A673 (cell line): ENCODE results near the gene AIFM2. TPM values are rescaled to one million over a fixed set of nuclear protein-coding genes. Genes with fewer than 3 reads are reported as not detected.
A peak's percentile ranks its signal among the peaks of the same experiment; 100 is the strongest.

ENCODE experiments used
- BruUV-seq: library from RNA; stranded (reverse); fragments of 400-500 nt; replicated peaks from 2 replicates; lab custom pipeline; 2021; lab: Mats Ljungman, UMichigan
- CTCF ChIA-PET: fragments of 300-600 bp; sonication (Branson Sonifier 250); formaldehyde crosslinking; loops from one replicate; lab custom pipeline; 2022; ENCODE audit warnings: antibody characterized with exemption; lab: Charles Lee
- POLR2A ChIA-PET: fragments of 300-600 bp; sonication (Branson Sonifier 250); formaldehyde crosslinking; loops from one replicate; lab custom pipeline; 2022; ENCODE audit warnings: antibody characterized with exemption; ENCODE audit not compliant: low non-redundant PET; lab: Charles Lee
- DNase-seq: peaks from one replicate; pipeline ENCODE4 v3.0.0-alpha.2; 2015; ENCODE audit warnings: low spot score
- H3K27ac ChIP-seq: fragments of 200-600 bp; sonication (generic); 2 replicates; pipeline ENCODE4 v1.5.1; 2016; ENCODE audit warnings: mixed run types, low read depth, mild to moderate bottlenecking, mixed read lengths, antibody characterized with exemption, low read length; ENCODE audit not compliant: poor library complexity, severe bottlenecking
- H3K27me3 ChIP-seq: fragments of 200-600 bp; sonication (generic); replicated peaks from 2 replicates; pipeline ENCODE4 v1.6.1; 2017; ENCODE audit warnings: mixed run types, low read depth, mild to moderate bottlenecking, mixed read lengths, antibody characterized with exemption, low read length; ENCODE audit not compliant: insufficient read depth, poor library complexity
- H3K36me3 ChIP-seq: fragments of 200-600 bp; sonication (generic); 2 replicates; pipeline ENCODE4 v1.6.1; 2016; ENCODE audit warnings: mixed run types, mild to moderate bottlenecking, mixed read lengths, antibody characterized with exemption, low read length; ENCODE audit not compliant: insufficient read depth, poor library complexity, severe bottlenecking
- H3K4me1 ChIP-seq: fragments of 200-600 bp; sonication (generic); 2 replicates; pipeline ENCODE4 v1.6.1; 2017; ENCODE audit warnings: mixed run types, mild to moderate bottlenecking, mixed read lengths, antibody characterized with exemption, low read length; ENCODE audit not compliant: insufficient read depth, poor library complexity, severe bottlenecking
- H3K4me3 ChIP-seq: fragments of 200-600 bp; sonication (generic); 2 replicates; pipeline ENCODE4 v1.5.1; 2016; ENCODE audit warnings: low read depth, mixed run types, mild to moderate bottlenecking, mixed read lengths, low read length; ENCODE audit not compliant: poor library complexity, severe bottlenecking
- H3K9me3 ChIP-seq: fragments of 200-600 bp; sonication (generic); 2 replicates; pipeline ENCODE4 v1.6.1; 2016; ENCODE audit warnings: mixed run types, low read depth, mild to moderate bottlenecking, mixed read lengths, antibody characterized with exemption, low read length; ENCODE audit not compliant: poor library complexity, severe bottlenecking
- CTCF ChIP-seq: fragments of 300-800, 200-600 bp; sonication (generic); conservative IDR thresholded peaks from 2 replicates; pipeline ENCODE4 v1.5.1; 2017; ENCODE audit warnings: low read depth, mild to moderate bottlenecking, antibody characterized with exemption, low read length, moderate library complexity, mixed read lengths
- EZH2 ChIP-seq: fragments of 200-600 bp; sonication (generic); IDR thresholded peaks from 2 replicates; pipeline ENCODE4 v1.6.1; 2017; ENCODE audit warnings: borderline replicate concordance, low read depth, mild to moderate bottlenecking, mixed read lengths, antibody characterized with exemption, low read length; ENCODE audit not compliant: poor library complexity, severe bottlenecking
- intact Hi-C: fragments of 100-400 bp; cut with micrococcal nuclease; formaldehyde crosslinking; loops from one replicate; pipeline ENCODE4 v1.10.0; 2022; ENCODE audit not compliant: unreplicated experiment
- total RNA-seq: library from RNA; stranded (reverse); gene quantifications from 2 replicates; pipeline ENCODE4 v1.2.3, GENCODE V29; 2021

Gene AIFM2
- total RNA-seq, 1 experiment from 2014 or later = 4.3 TPM

GRCh38 chr10:70093335-70093944 lies 39.2 kb downstream of the AIFM2 start:
- Histone ChIP-seq H3K27ac (no peak overlapping the region), H3K9me3 (no peaks in the 10 kb centered on the region), H3K4me1 (no peaks in the 10 kb centered on the region), H3K36me3 (peaks cover 97% of the 10 kb centered on the region), H3K4me3 (no peak overlapping the region), H3K27me3 (no peaks in the 10 kb centered on the region)
- ChIA-PET POLR2A (no interaction called here), CTCF (no interaction called here)
- TF ChIP-seq CTCF = no peak
- no peak for TF ChIP-seq EZH2
- DNase-seq = no peak
- intact Hi-C loops = no loop called here
- no TSS peak for BruUV-seq

DNA sequence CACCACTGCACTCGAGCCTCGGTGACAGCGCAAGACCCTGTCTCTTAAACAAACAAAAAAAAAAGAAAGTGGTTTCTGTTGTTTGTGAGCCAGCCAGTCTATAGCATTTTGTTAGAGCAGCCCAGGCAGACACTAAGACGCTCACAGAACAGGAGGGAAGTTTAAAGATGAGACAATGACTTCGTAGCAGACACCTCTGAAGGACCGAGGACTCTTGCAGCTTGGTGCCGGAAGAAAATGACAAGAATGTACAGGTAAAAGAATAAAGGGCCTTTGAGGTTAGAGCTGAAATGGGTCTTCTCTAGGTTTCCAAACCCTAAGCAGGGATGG lies 40.3 kb downstream of the AIFM2 start:
- Histone ChIP-seq H3K4me1 (peaks cover 4% of the 10 kb centered on the region), H3K36me3 (peaks cover 100% of the 10 kb centered on the region), H3K27ac (peak overlapping the region; percentile 29), H3K27me3 (no peaks in the 10 kb centered on the region), H3K9me3 (no peaks in the 10 kb centered on the region), H3K4me3 (no peak overlapping the region)
- intact Hi-C loops = no loop called here
- CTCF ChIA-PET = no interaction called here
- POLR2A ChIA-PET = no interaction called here
- BruUV-seq = no TSS peak
- TF ChIP-seq EZH2 (no peak), CTCF (no peak)
- DNase-seq = no peak

DNA sequence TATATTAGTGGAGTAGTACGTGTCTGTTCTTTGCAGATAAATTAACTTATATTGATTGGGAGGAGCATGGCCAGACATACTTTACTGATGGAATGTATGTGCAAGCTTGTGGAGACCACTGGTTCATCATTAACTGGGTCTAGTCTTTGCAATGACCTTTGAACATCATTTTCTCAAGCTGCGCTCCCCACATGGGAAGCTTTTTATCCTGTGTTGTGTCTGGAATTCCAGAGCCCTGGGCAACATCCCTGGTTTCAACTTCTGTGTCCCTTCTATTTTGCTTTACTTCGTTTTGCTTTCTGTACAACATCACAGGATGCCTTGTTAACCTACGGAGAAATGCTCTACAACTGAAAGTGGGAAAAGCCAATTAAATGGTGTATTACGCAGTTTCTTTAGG lies 41.7 kb downstream of the AIFM2 start:
- Histone ChIP-seq H3K4me3 (no peak overlapping the region), H3K27me3 (no peaks in the 10 kb centered on the region), H3K27ac (peak overlapping the region; percentile 29), H3K9me3 (no peaks in the 10 kb centered on the region), H3K4me1 (peaks cover 5% of the 10 kb centered on the region), H3K36me3 (peaks cover 99% of the 10 kb centered on the region)
- intact Hi-C loops = no loop called here
- DNase-seq = no peak
- TF ChIP-seq CTCF = no peak
- TF ChIP-seq EZH2 = no peak
- BruUV-seq = no TSS peak
- ChIA-PET CTCF (no interaction called here), POLR2A (no interaction called here)
